Transverse colon (tissue), 4 donors: Measurements from ENCODE around the gene OR52A5.

Experiments
- EP300 ChIP-seq: sonication (generic); formaldehyde crosslinking; IDR thresholded peaks from one replicate; pipeline ENCODE4 v1.6.1; 2017; ENCODE audit warnings: antibody characterized with exemption, low read depth
- POLR2A ChIP-seq: fragments of 450-650 bp; IDR thresholded peaks from one replicate; pipeline ENCODE4 v1.6.1; 2016; ENCODE audit warnings: antibody characterized with exemption, mild to moderate bottlenecking, moderate library complexity
- POLR2AphosphoS5 ChIP-seq, 3 donors: sonication (generic); formaldehyde crosslinking; IDR thresholded peaks; one replicate each; pipeline ENCODE4 v1.6.1; 2016; ENCODE audit warnings: antibody characterized with exemption in 3 of 3
- TF ChIP-seq, protein P1 (sequence below), 5 experiments: fragments of 200-600 bp in 3 of 5; fragments of 450-650 bp in 2 of 5; sonication (generic) in 3 of 5; IDR thresholded peaks; 1 replicate in 2 of 5; 2 replicates in 3 of 5; pipeline ENCODE4 v1.5.1; 2016 to 2017; ENCODE audit warnings: antibody characterized with exemption in 5 of 5, inconsistent platforms in 3 of 5, mild to moderate bottlenecking in 2 of 5, moderate library complexity in 1 of 5

DNA sequence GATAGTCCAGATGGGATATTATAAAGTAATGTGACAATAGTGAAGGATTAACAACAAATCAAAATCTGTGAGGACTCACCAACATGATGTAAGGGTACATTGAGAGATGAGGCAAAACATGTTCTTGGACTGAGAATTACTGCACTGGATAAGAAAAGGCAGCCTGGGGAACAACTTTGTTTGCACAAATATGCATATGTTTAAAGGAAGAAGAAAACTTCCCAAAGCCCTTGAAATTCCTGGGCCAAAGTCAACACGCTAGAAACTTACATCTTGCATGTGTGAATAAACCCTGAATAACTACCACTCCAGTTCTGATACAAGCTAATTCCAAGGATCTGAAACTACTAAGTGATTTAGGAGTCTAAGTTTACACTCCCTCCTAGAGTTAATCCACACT, 1.1 kb downstream of the OR52A5 start:
- TF ChIP-seq, protein P1, sequence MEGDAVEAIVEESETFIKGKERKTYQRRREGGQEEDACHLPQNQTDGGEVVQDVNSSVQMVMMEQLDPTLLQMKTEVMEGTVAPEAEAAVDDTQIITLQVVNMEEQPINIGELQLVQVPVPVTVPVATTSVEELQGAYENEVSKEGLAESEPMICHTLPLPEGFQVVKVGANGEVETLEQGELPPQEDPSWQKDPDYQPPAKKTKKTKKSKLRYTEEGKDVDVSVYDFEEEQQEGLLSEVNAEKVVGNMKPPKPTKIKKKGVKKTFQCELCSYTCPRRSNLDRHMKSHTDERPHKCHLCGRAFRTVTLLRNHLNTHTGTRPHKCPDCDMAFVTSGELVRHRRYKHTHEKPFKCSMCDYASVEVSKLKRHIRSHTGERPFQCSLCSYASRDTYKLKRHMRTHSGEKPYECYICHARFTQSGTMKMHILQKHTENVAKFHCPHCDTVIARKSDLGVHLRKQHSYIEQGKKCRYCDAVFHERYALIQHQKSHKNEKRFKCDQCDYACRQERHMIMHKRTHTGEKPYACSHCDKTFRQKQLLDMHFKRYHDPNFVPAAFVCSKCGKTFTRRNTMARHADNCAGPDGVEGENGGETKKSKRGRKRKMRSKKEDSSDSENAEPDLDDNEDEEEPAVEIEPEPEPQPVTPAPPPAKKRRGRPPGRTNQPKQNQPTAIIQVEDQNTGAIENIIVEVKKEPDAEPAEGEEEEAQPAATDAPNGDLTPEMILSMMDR (IDR thresholded peaks at IDR 0.05): no peak
- TF ChIP-seq POLR2A (no peak), POLR2AphosphoS5 (IDR thresholded peaks at IDR 0.05) (no peak), EP300 (no peak)
